Pancreas (tissue), 10 donors: ENCODE results near the gene SEC22C. TPM values are rescaled to one million over a fixed set of nuclear protein-coding genes. Genes with fewer than 3 reads are reported as not detected.
A peak's percentile ranks its signal among the peaks of the same experiment; 100 is the strongest.

Source experiments
- ATAC-seq, 4 donors: fragments of 200-7000 bp; cut with Tn5 transposase; one replicate each; pipeline versions ENCODE4 v1.8.0 to v1.9.1; 2020; ENCODE audit warnings: mild to moderate bottlenecking in 4 of 4, moderate library complexity in 4 of 4
- DNase-seq, 6 donors: peaks; one replicate each; pipeline ENCODE4 v3.0.0-alpha.2; 2020
- FAIRE-seq: peaks from 2 replicates; lab custom pipeline; 2012; peaks lifted over from hg19 to GRCh38; lab: Jason Lieb, UNC
- H3K27ac ChIP-seq, 4 donors: fragments of 200-600 bp; sonication (generic); 1 replicate in 3 of 4; 2 replicates in 1 of 4; pipeline versions ENCODE4 v1.5.0 to v1.8.0; 2020
- H3K27me3 ChIP-seq, 4 donors: fragments of 200-600 bp; one replicate each; pipeline ENCODE4 v1.8.0; 2021
- H3K36me3 ChIP-seq, 3 donors: fragments of 200-600 bp; sonication (generic) in 1 of 3; one replicate each; pipeline versions ENCODE4 v1.5.0 to v1.8.0; 2020 to 2021
- H3K4me1 ChIP-seq, 3 donors: fragments of 200-600 bp; one replicate each; pipeline ENCODE4 v1.8.0; 2021
- H3K4me3 ChIP-seq, 4 donors: fragments of 200-600 bp; sonication (generic) in 2 of 4; one replicate each; pipeline versions ENCODE4 v1.5.0 to v1.8.0; 2020 to 2021
- H3K9me3 ChIP-seq, 4 donors: fragments of 200-600 bp; one replicate each; pipeline ENCODE4 v1.8.0; 2021
- WGBS, 2 donors: extraction: QIAGEN DNeasy Blood & Tissue Kit; methylation state at CpG; one replicate each; pipeline ENCODE4 v1.1.7; 2013; 5-methylcytosine and 5-hydroxymethylcytosine counted together
- intact Hi-C, 3 donors: fragments of 100-400 bp; cut with DNase I; formaldehyde crosslinking; loops; one replicate each; pipeline versions ENCODE4 v1.11.1 to v1.14.2; 2022
- polyA plus RNA-seq, 2 donors: library from polyadenylated mRNA; stranded (reverse); fragments of 200-250 nt; gene quantifications; one replicate each; pipeline ENCODE4 v1.2.3, GENCODE V29; 2013
- total RNA-seq, 6 donors: library from RNA; stranded (reverse); fragmentation: NEBNext Ultra II Directional in 4 of 6; extraction: Animal tissue kit (Norgen Biotek cat#: 25700) in 4 of 6; gene quantifications; one replicate each; pipeline versions ENCODE4 v1.2.1 to v1.2.4, GENCODE V29; 2021 to 2023
- TF ChIP-seq, protein P1 (sequence below), 4 donors: fragments of 200-600 bp; sonication (generic) in 3 of 4; IDR thresholded peaks; one replicate each; pipeline versions ENCODE4 v1.5.0 to v1.8.0; 2021; ENCODE audit warnings: antibody characterized with exemption in 4 of 4
- donor health status: healthy with polysubstance abuse.
- donor health status: DM: no; HTN: no; CAD: no; lungs with moderate emphysema.
- donor health status: DM: no; HTN: no; CAD: no.
- donor health status: control.
- donor health status: control.
- donor health status: Bipolar disorder and iron deficiency.
- donor health status: DM: yes; HTN: yes; CAD: no.
- donor health status: DM: no; HTN: no; CAD: no.
- donor health status: DM: no; HTN: no; CAD: no.
- donor health status: DM: yes; HTN: yes; CAD: no.

The SEC22C gene
- total and polyA plus RNA-seq, 8 donors, result 12.0 to 26.1 (median 21.7) TPM

DNA sequence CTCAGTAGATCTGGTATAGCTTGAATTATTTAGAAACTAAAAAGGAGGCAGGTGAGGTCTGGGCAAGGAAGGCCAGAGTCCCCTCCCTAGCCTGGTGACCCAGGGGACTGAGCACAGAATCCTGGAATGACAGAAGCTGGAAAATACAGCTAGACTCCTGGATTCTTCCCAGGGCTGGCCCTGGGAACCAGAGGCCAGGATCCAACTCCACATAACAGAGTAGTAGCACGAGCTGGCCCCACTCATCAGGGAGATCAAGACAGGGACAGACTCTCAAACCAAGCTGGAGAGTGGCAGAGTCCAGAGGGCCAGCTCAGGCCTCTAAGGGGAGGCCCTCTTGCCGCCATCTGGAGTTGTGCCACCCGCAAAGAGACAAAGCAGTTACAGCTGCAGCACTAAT lies 68.6 kb downstream of the SEC22C start:
- no peak for DNase-seq
- intact Hi-C loops, result no loop called here
- no peaks in the 10 kb centered on the region for H3K27me3 ChIP-seq
- H3K4me1 ChIP-seq, result no peaks in the 10 kb centered on the region
- WGBS, 2 donors, result 87 to 94% methylated on average over 3 of the region's 3 CpGs
- no peak for ATAC-seq
- FAIRE-seq, result no peak
- H3K27ac ChIP-seq, result no peak overlapping the region
- TF ChIP-seq, protein P1, sequence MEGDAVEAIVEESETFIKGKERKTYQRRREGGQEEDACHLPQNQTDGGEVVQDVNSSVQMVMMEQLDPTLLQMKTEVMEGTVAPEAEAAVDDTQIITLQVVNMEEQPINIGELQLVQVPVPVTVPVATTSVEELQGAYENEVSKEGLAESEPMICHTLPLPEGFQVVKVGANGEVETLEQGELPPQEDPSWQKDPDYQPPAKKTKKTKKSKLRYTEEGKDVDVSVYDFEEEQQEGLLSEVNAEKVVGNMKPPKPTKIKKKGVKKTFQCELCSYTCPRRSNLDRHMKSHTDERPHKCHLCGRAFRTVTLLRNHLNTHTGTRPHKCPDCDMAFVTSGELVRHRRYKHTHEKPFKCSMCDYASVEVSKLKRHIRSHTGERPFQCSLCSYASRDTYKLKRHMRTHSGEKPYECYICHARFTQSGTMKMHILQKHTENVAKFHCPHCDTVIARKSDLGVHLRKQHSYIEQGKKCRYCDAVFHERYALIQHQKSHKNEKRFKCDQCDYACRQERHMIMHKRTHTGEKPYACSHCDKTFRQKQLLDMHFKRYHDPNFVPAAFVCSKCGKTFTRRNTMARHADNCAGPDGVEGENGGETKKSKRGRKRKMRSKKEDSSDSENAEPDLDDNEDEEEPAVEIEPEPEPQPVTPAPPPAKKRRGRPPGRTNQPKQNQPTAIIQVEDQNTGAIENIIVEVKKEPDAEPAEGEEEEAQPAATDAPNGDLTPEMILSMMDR (IDR thresholded peaks at IDR 0.05), result no peak
- no peak overlapping the region for H3K4me3 ChIP-seq
- H3K36me3 ChIP-seq, result no peaks in the 10 kb centered on the region
- H3K9me3 ChIP-seq, result no peaks in the 10 kb centered on the region

GRCh38 chr3:42511736-42512135 lies 70.0 kb downstream of the SEC22C start:
- no peak for FAIRE-seq
- WGBS, 2 donors, result 80% methylated on average over 2 of the region's 2 CpGs
- Histone ChIP-seq H3K27me3 (no peaks in the 10 kb centered on the region), H3K4me1 (no peaks in the 10 kb centered on the region), H3K4me3 (no peak overlapping the region), H3K36me3 (no peaks in the 10 kb centered on the region), H3K27ac (no peak overlapping the region), H3K9me3 (no peaks in the 10 kb centered on the region)
- TF ChIP-seq, protein P1 (IDR thresholded peaks at IDR 0.05), result no peak
- no peak for DNase-seq
- no peak for ATAC-seq
- intact Hi-C loops, result no loop called here

DNA sequence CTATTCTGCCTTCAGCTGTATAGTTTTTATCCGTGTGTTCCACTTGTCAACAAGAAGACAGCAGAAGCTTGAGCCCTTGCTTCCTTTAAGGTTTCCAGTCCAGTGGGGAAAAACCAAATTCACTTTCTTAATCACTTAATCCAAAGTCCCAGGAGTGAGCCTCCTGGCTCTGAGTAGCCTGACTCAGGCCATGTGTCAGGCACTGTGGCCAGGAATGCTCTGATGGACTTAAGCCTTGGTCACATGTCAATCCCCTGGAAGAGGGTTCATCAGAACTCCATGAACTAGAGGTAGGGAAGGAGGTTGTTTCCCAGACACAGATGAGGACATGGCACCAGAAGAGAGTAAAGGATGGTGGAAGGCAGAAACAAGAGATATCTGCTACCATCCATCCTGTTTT lies 70.6 kb downstream of the SEC22C start:
- no peaks in the 10 kb centered on the region for H3K27me3 ChIP-seq
- intact Hi-C loops, result no loop called here
- ATAC-seq (no peak), FAIRE-seq (no peak), DNase-seq (no peak)
- 79 to 92% methylated on average over 1 of the region's 1 CpG for WGBS, 2 donors
- TF ChIP-seq, protein P1 (IDR thresholded peaks at IDR 0.05), result no peak
- H3K36me3 ChIP-seq, result no peaks in the 10 kb centered on the region
- no peak overlapping the region for H3K27ac ChIP-seq
- H3K4me3 ChIP-seq, result no peak overlapping the region
- H3K9me3 ChIP-seq, result no peaks in the 10 kb centered on the region
- H3K4me1 ChIP-seq, result no peaks in the 10 kb centered on the region

DNA sequence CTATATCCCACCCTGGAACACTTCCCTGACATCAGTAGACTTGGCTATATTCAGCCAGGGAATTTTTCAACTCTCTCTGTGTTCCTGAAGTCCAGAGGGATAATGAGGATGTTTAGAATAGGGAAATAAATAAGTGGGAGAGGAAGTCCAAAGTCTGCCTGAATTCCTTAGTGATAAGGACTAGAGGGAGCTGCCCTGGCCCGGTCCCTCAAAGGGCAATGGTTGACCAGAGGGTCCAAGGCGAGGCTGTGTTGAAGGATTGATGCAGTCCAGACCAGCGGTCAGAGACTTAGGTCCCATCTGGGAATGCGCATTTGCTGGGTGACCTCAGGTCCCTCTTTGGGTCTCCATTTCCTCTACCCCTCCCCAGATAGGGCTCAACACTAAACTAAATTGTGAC lies 71.4 kb downstream of the SEC22C start:
- TF ChIP-seq, protein P1 (IDR thresholded peaks at IDR 0.05), result no peak
- no peaks in the 10 kb centered on the region for H3K4me1 ChIP-seq
- no peak overlapping the region for H3K27ac ChIP-seq
- 73 to 81% methylated on average over 4 of the region's 4 CpGs for WGBS, 2 donors
- H3K27me3 ChIP-seq, result no peaks in the 10 kb centered on the region
- H3K4me3 ChIP-seq, result no peak overlapping the region
- no peaks in the 10 kb centered on the region for H3K9me3 ChIP-seq
- DNase-seq, result no peak
- no peak for ATAC-seq
- intact Hi-C loops, result no loop called here
- no peaks in the 10 kb centered on the region for H3K36me3 ChIP-seq
- no peak for FAIRE-seq

DNA sequence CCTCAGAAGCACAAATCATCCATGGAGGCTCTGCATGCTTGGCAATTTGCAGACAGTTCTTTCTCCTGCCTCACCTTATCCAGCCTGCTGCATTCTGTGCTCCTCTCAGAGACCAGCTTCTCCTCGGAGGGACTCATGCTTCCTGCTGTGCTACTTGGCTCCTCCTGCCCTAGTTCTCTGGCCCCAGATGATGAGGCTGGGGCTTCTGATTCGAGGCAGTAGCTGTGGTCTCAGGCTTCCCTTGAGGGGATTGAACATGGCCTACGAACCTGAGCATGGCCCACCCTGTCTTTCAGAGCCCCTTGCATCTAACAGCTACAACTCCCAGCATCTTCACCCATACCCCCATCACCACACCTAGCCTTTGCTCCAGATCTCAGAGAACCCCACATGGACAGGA lies 72.7 kb downstream of the SEC22C start:
- Histone ChIP-seq H3K9me3 (no peaks in the 10 kb centered on the region), H3K27me3 (no peaks in the 10 kb centered on the region), H3K27ac (no peak overlapping the region), H3K36me3 (no peaks in the 10 kb centered on the region), H3K4me3 (no peak overlapping the region), H3K4me1 (no peaks in the 10 kb centered on the region)
- 68 to 69% methylated on average over 3 of the region's 3 CpGs for WGBS, 2 donors
- no peak for FAIRE-seq
- DNase-seq, result peak in 1 of 6 donors; percentile 30
- ATAC-seq, result no peak
- intact Hi-C loops, result no loop called here
- TF ChIP-seq, protein P1 (IDR thresholded peaks at IDR 0.05), result no peak
